GM12878 (cell line): Measurements from ENCODE around the gene ZFR. TPM values are rescaled to one million over a fixed set of nuclear protein-coding genes. Genes with fewer than 3 reads are reported as not detected.

Experiments used
- ATAC-seq: fragments of 200-7000 bp; cut with Tn5 transposase; 3 replicates; pipeline ENCODE4 v1.9.1; 2020; ENCODE audit warnings: mild to moderate bottlenecking, moderate library complexity
- BruUV-seq: library from RNA; stranded (reverse); fragments of 400-500 nt; replicated peaks from 2 replicates; lab custom pipeline; 2021; lab: Mats Ljungman, UMichigan
- CTCF ChIA-PET: fragments of 300-600 bp; sonication (Branson Sonifier 250); formaldehyde crosslinking; extraction: SDS; loops from one replicate; lab custom pipeline; 2021; ENCODE audit warnings: inconsistent platforms; lab: Yijun Ruan, JAX
- POLR2A ChIA-PET: fragments of 350-600 bp; formaldehyde crosslinking; extraction: SDS; loops from one replicate; lab custom pipeline; 2021; ENCODE audit warnings: inconsistent platforms; lab: Charles Lee
- RAD21 ChIA-PET: fragments of 300-600 bp; sonication (Branson Sonifier 250); formaldehyde crosslinking; loops from one replicate; lab custom pipeline; 2023; ENCODE audit warnings: antibody characterized with exemption; ENCODE audit not compliant: unreplicated experiment; lab: Charles Lee
- SMC1A ChIA-PET: fragments of 300-600 bp; sonication (Branson Sonifier 250); formaldehyde crosslinking; loops from one replicate; lab custom pipeline; 2023; ENCODE audit not compliant: unreplicated experiment, uncharacterized antibody; lab: Charles Lee
- DNase-seq: peaks from one replicate; pipeline ENCODE4 v3.0.0-alpha.2; 2011; ENCODE audit warnings: low read depth, low spot score
- FAIRE-seq: peaks from 3 replicates; lab custom pipeline; 2011; peaks lifted over from hg19 to GRCh38; lab: Jason Lieb, UNC
- H2AFZ ChIP-seq: 2 replicates; pipeline ENCODE4 v1.6.0; 2011; ENCODE audit warnings: low read depth, low read length, control low read depth; ENCODE audit not compliant: control insufficient read depth
- H3K27ac ChIP-seq: 2 replicates; pipeline ENCODE4 v1.5.1; 2011; ENCODE audit warnings: control low read depth; ENCODE audit not compliant: control insufficient read depth, insufficient read depth
- H3K27me3 ChIP-seq, 2 experiments: replicated peaks in 1 of 2; 2 replicates each; pipeline versions ENCODE4 v1.6.0 to v1.6.1; 2011; ENCODE audit warnings: low read length in 1 of 2; ENCODE audit not compliant: control insufficient read depth in 2 of 2, insufficient read depth in 2 of 2
- H3K36me3 ChIP-seq, 2 experiments: 2 replicates each; pipeline ENCODE4 v1.5.1; 2011; ENCODE audit warnings: low read length in 1 of 2; ENCODE audit not compliant: control insufficient read depth in 2 of 2, insufficient read depth in 2 of 2
- H3K4me1 ChIP-seq: 2 replicates; pipeline ENCODE4 v1.6.1; 2011; ENCODE audit warnings: mild to moderate bottlenecking, low read length, moderate library complexity, mixed read lengths; ENCODE audit not compliant: control insufficient read depth, insufficient read depth
- H3K4me2 ChIP-seq: 2 replicates; pipeline ENCODE4 v1.6.0; 2011; ENCODE audit warnings: control low read depth; ENCODE audit not compliant: control insufficient read depth, insufficient read depth
- H3K4me3 ChIP-seq: fragments of 200-600 bp; sonication (generic); 2 replicates; pipeline ENCODE4 v1.5.1; 2016
- H3K79me2 ChIP-seq: 2 replicates; pipeline ENCODE4 v1.6.0; 2011; ENCODE audit warnings: low read length; ENCODE audit not compliant: control insufficient read depth, insufficient read depth
- H3K9ac ChIP-seq: 2 replicates; pipeline ENCODE4 v1.8.0; 2011; ENCODE audit warnings: low read length, control low read depth, mixed read lengths; ENCODE audit not compliant: control insufficient read depth, insufficient read depth
- H3K9me3 ChIP-seq: replicated peaks from 3 replicates; pipeline ENCODE4 v1.5.1; 2011; ENCODE audit warnings: mild to moderate bottlenecking, low read length; ENCODE audit not compliant: control insufficient read depth, insufficient read depth
- H4K20me1 ChIP-seq: 2 replicates; pipeline ENCODE4 v1.6.0; 2011; ENCODE audit not compliant: control insufficient read depth, insufficient read depth
- ASH2L ChIP-seq: fragments of 300-600, 200-600 bp; sonication (generic); IDR thresholded peaks from 2 replicates; pipeline ENCODE4 v1.6.1; 2017; ENCODE audit warnings: low read depth, mild to moderate bottlenecking, borderline replicate concordance
- CHD1 ChIP-seq: IDR thresholded peaks from 2 replicates; pipeline ENCODE4 v1.6.1; 2012; ENCODE audit warnings: low read depth, low read length, improper control_type of control experiment
- FOXK2 ChIP-seq: fragments of 450-650 bp; IDR thresholded peaks from 2 replicates; pipeline ENCODE4 v1.6.1; 2017; ENCODE audit warnings: mild to moderate bottlenecking, moderate library complexity
- MYC ChIP-seq: IDR thresholded peaks from 2 replicates; pipeline ENCODE4 v1.6.1; 2011; ENCODE audit warnings: mild to moderate bottlenecking, low read length, moderate library complexity, inconsistent platforms; ENCODE audit not compliant: insufficient read depth, insufficient replicate concordance, insufficient read length, severe bottlenecking
- NFYA ChIP-seq: IDR thresholded peaks from 2 replicates; pipeline ENCODE4 v1.6.1; 2011; ENCODE audit warnings: low read depth, mild to moderate bottlenecking, low read length, improper control_type of control experiment, borderline replicate concordance
- NR2C1 ChIP-seq: fragments of 450-650 bp; IDR thresholded peaks from 2 replicates; pipeline ENCODE4 v1.6.1; 2017; ENCODE audit warnings: antibody characterized with exemption, mild to moderate bottlenecking, moderate library complexity
- NR2C2 ChIP-seq: IDR thresholded peaks from 2 replicates; pipeline ENCODE4 v1.6.1; 2011; ENCODE audit warnings: borderline replicate concordance, low read depth; ENCODE audit not compliant: control insufficient read depth, insufficient read length
- POLR2AphosphoS2 ChIP-seq: IDR thresholded peaks from 2 replicates; pipeline ENCODE4 v1.6.1; 2011; ENCODE audit warnings: low read depth, mild to moderate bottlenecking, low read length, improper control_type of control experiment, moderate library complexity
- SREBF1 ChIP-seq: IDR thresholded peaks from 2 replicates; pipeline ENCODE4 v1.6.1; 2012; ENCODE audit warnings: mild to moderate bottlenecking, low read length
- USF1 ChIP-seq: IDR thresholded peaks from 2 replicates; pipeline ENCODE4 v1.6.1; 2011; ENCODE audit warnings: borderline replicate concordance, low read depth, mild to moderate bottlenecking, moderate library complexity, mixed read lengths, low read length; ENCODE audit not compliant: insufficient read depth; ENCODE audit errors: extremely low read length
- in situ Hi-C: fragments of 300-500 bp; cut with MboI; formaldehyde crosslinking; loops from 9 replicates; pipeline ENCODE4 v1.14.3; 2018; ENCODE audit warnings: mixed read lengths
- intact Hi-C: fragments of 100-400 bp; cut with micrococcal nuclease; formaldehyde crosslinking; loops from one replicate; pipeline ENCODE4 v1.14.2; 2022; ENCODE audit not compliant: unreplicated experiment
- polyA plus RNA-seq, 11 experiments: library from polyadenylated mRNA; depleted of rRNA in 4 of 11; unstranded in 6 of 11; stranded (reverse) in 5 of 11; fragments of >200 nt; fragmentation: Nextera tagmentation in 4 of 11; fragmentation: Illumina TruSeq in 1 of 11; extraction: Ambion mirVana in 4 of 11; extraction: Trizol in 1 of 11; gene quantifications; 1 replicate in 1 of 11; 2 replicates in 10 of 11; pipeline versions ENCODE4 v1.2.1 to v1.2.3, GENCODE V29; 2011 to 2016; ENCODE audit warnings: inconsistent platforms in 2 of 11, missing spikeins in 2 of 11, low read depth in 1 of 11
- total RNA-seq, 4 experiments: library from RNA; depleted of rRNA in 3 of 4; stranded (reverse); fragments of >200 nt in 3 of 4; fragmentation: Illumina TruSeq in 1 of 4; extraction: Trizol in 1 of 4; gene quantifications; 2 replicates each; pipeline versions ENCODE4 v1.2.1 to v1.2.3, GENCODE V29; 2013 to 2021

The ZFR gene
- total and polyA plus RNA-seq, 10 of the 15 experiments (the other 5 are each of a cell fraction or from before 2014, with no cell fraction given) = 33.7 to 90.6 (median 72.9) TPM

GRCh38 chr5:32357658-32358057 lies 86.9 kb downstream of the ZFR start:
- Histone ChIP-seq H2AFZ (no peak overlapping the region), H3K4me2 (no peak overlapping the region), H3K4me1 (no peaks in the 10 kb centered on the region), H3K27me3 (no peaks in the 10 kb centered on the region), H3K9ac (no peak overlapping the region), H3K9me3 (no peaks in the 10 kb centered on the region), H3K79me2 (no peaks in the 10 kb centered on the region), H3K27ac (no peak overlapping the region), H3K36me3 (peaks cover 0 to 19% of the 10 kb centered on the region in 2 experiments), H4K20me1 (no peaks in the 10 kb centered on the region), H3K4me3 (no peak overlapping the region)
- intact Hi-C loops (no loop called here), in situ Hi-C loops (no loop called here)
- ChIA-PET SMC1A (interaction anchor here (1.6 kb wide), 1 partner anchor 8 kb away, joined by 3 read pairs; no protein-coding TSS in a partner anchor), POLR2A (no interaction called here), RAD21 (no interaction called here), CTCF (interaction anchor here (2.2 kb wide), 1 partner anchor 10 kb away, joined by 5 read pairs; no protein-coding TSS in a partner anchor)
- BruUV-seq = no TSS peak
- ATAC-seq = no peak
- no peak for FAIRE-seq
- no peak for DNase-seq
- no peak for TF ChIP-seq FOXK2
- TF ChIP-seq NR2C1 = no peak
- no peak for TF ChIP-seq SREBF1
- TF ChIP-seq POLR2AphosphoS2 = no peak
- no peak for TF ChIP-seq CHD1
- no peak for TF ChIP-seq MYC
- no peak for TF ChIP-seq NR2C2
- no peak for TF ChIP-seq ASH2L
- no peak for TF ChIP-seq NFYA
- no peak for TF ChIP-seq USF1
